GM12878 (cell line): ENCODE measurements around the gene GPR61. TPM values are rescaled to one million over a fixed set of nuclear protein-coding genes. Genes with fewer than 3 reads are reported as not detected.

Experiments
- CEBPB ChIP-seq, 2 experiments: fragments of 150-350 bp in 1 of 2; IDR thresholded peaks; 2 replicates each; pipeline ENCODE4 v1.6.1; 2012 to 2014; ENCODE audit warnings: low read depth in 2 of 2, low read length in 2 of 2, borderline replicate concordance in 1 of 2, inconsistent platforms in 1 of 2
- E2F8 ChIP-seq: fragments of 450-650 bp; IDR thresholded peaks from 2 replicates; pipeline ENCODE4 v1.6.1; 2018; ENCODE audit warnings: mild to moderate bottlenecking, low read depth, moderate library complexity; ENCODE audit not compliant: partially characterized antibody
- IKZF1 ChIP-seq: fragments of 450-650 bp; conservative IDR thresholded peaks from 2 replicates; pipeline ENCODE4 v1.6.1; 2017; ENCODE audit warnings: antibody characterized with exemption, mild to moderate bottlenecking
- MYB ChIP-seq: fragments of 150-350 bp; IDR thresholded peaks from 2 replicates; pipeline ENCODE4 v1.6.1; 2014; ENCODE audit warnings: mild to moderate bottlenecking, low read depth, low read length, borderline replicate concordance
- SMAD1 ChIP-seq: fragments of 450-650 bp; IDR thresholded peaks from 2 replicates; pipeline ENCODE4 v1.6.1; 2018; ENCODE audit warnings: mild to moderate bottlenecking, low read depth; ENCODE audit not compliant: partially characterized antibody
- polyA plus RNA-seq, 11 experiments: library from polyadenylated mRNA; depleted of rRNA in 4 of 11; unstranded in 6 of 11; stranded (reverse) in 5 of 11; fragments of >200 nt; fragmentation: Nextera tagmentation in 4 of 11; fragmentation: Illumina TruSeq in 1 of 11; extraction: Ambion mirVana in 4 of 11; extraction: Trizol in 1 of 11; gene quantifications; 1 replicate in 1 of 11; 2 replicates in 10 of 11; pipeline versions ENCODE4 v1.2.1 to v1.2.3, GENCODE V29; 2011 to 2016; ENCODE audit warnings: inconsistent platforms in 2 of 11, missing spikeins in 2 of 11, low read depth in 1 of 11
- total RNA-seq, 4 experiments: library from RNA; depleted of rRNA in 3 of 4; stranded (reverse); fragments of >200 nt in 3 of 4; fragmentation: Illumina TruSeq in 1 of 4; extraction: Trizol in 1 of 4; gene quantifications; 2 replicates each; pipeline versions ENCODE4 v1.2.1 to v1.2.3, GENCODE V29; 2013 to 2021
- TF ChIP-seq, protein P1 (sequence below): fragments of 450-650 bp; IDR thresholded peaks from 2 replicates; pipeline ENCODE4 v1.6.1; 2016; ENCODE audit warnings: mild to moderate bottlenecking, moderate library complexity, borderline replicate concordance

The GPR61 gene
- total and polyA plus RNA-seq, 10 of the 15 experiments (the other 5 are each of a cell fraction or from before 2014, with no cell fraction given): 0.19 to 1.1 (median 0.35) TPM; not detected in 2

- TF ChIP-seq, protein P1, sequence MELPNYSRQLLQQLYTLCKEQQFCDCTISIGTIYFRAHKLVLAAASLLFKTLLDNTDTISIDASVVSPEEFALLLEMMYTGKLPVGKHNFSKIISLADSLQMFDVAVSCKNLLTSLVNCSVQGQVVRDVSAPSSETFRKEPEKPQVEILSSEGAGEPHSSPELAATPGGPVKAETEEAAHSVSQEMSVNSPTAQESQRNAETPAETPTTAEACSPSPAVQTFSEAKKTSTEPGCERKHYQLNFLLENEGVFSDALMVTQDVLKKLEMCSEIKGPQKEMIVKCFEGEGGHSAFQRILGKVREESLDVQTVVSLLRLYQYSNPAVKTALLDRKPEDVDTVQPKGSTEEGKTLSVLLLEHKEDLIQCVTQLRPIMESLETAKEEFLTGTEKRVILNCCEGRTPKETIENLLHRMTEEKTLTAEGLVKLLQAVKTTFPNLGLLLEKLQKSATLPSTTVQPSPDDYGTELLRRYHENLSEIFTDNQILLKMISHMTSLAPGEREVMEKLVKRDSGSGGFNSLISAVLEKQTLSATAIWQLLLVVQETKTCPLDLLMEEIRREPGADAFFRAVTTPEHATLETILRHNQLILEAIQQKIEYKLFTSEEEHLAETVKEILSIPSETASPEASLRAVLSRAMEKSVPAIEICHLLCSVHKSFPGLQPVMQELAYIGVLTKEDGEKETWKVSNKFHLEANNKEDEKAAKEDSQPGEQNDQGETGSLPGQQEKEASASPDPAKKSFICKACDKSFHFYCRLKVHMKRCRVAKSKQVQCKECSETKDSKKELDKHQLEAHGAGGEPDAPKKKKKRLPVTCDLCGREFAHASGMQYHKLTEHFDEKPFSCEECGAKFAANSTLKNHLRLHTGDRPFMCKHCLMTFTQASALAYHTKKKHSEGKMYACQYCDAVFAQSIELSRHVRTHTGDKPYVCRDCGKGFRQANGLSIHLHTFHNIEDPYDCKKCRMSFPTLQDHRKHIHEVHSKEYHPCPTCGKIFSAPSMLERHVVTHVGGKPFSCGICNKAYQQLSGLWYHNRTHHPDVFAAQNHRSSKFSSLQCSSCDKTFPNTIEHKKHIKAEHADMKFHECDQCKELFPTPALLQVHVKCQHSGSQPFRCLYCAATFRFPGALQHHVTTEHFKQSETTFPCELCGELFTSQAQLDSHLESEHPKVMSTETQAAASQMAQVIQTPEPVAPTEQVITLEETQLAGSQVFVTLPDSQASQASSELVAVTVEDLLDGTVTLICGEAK: no peak
- no peak for TF ChIP-seq CEBPB (IDR thresholded peaks at IDR 0.05; ENCODE audit: borderline replicate concordance in 1 of 2, low read depth in 2 of 2, low read length in 2 of 2)
- no peak for TF ChIP-seq SMAD1
- no peak for TF ChIP-seq IKZF1
- no peak for TF ChIP-seq MYB
- TF ChIP-seq E2F8: no peak
- TF ChIP-seq, all 136 proteins: peak for 0
These were observed 4.2 kb upstream of the GPR61 start (continued) for GRCh38 chr1:109535481-109535880.
